ENCODE results near the gene LMF1. TPM values are rescaled to one million over a fixed set of nuclear protein-coding genes. Genes with fewer than 3 reads are reported as not detected.

LMF1 gene
- total and polyA plus RNA-seq, 9 of the 15 experiments (the other 6 are each of a cell fraction or from before 2014, with no cell fraction given): 0.11 to 1.6 (median 0.55) TPM; not detected in 1

GRCh38 chr16:819336-820043 is 151.3 kb downstream of the LMF1 start:
- BruUV-seq (replicated peaks): no TSS peak
- Histone ChIP-seq H3K4me3 (no peak overlapping the region), H3K79me2 (ENCODE audit: control insufficient read depth, insufficient read depth, low read length) (no peaks in the 10 kb centered on the region), H3K9me1 (ENCODE audit: control insufficient read depth, insufficient read depth, low read length) (no peaks in the 10 kb centered on the region), H2AFZ (ENCODE audit: low read depth, low read length) (no peak overlapping the region), H3K9me3 (replicated peaks; ENCODE audit: control insufficient read depth, insufficient read depth, low read depth, low read length) (no peaks in the 10 kb centered on the region; the same call in 1 of the 2 replicates), H3K27ac (ENCODE audit: extremely low read depth, low read depth, low read length) (no peak overlapping the region), H4K20me1 (replicated peaks; ENCODE audit: control insufficient read depth, insufficient read depth, low read length) (no peaks in the 10 kb centered on the region), H3K4me1 (replicated peaks in 1 of 2; ENCODE audit: control insufficient read depth in 2 of 2, insufficient read depth in 2 of 2, low read length in 2 of 2) (peaks cover 0 to 30% of the 10 kb centered on the region in 2 experiments; a peak in 2 of 5 replicates), H3K27me3 (ENCODE audit: control insufficient read depth in 2 of 2, insufficient read depth in 2 of 2, low read length in 2 of 2) (peaks cover 50 to 93% of the 10 kb centered on the region in 2 experiments), H3K36me3 (ENCODE audit: control insufficient read depth, insufficient read depth, low read length) (no peaks in the 10 kb centered on the region), H3K9ac (ENCODE audit: insufficient read depth in 1 of 2, low read depth in 2 of 2, low read length in 2 of 2) (no peak overlapping the region), H3K4me2 (ENCODE audit: insufficient read depth, low read length) (no peak overlapping the region)
- intact Hi-C loops (cut with micrococcal nuclease) (no loop called here), in situ Hi-C loops (cut with MboI) (no loop called here)
- ATAC-seq: no peak
- no peak for DNase-seq (ENCODE audit: extremely low read depth in 1 of 4, low spot score in 3 of 4)
- POLR2A ChIA-PET: interaction anchor here (0.6 to 2.0 kb wide), 2 partner anchors 10 to 241 kb away, joined by 3 to 5 read pairs; no protein-coding TSS in a partner anchor
- CTCF ChIA-PET (ENCODE audit: low intra/inter-chr PET ratio): no interaction called here
- 3% methylated on average over 23 of the region's 23 CpGs for WGBS (ENCODE audit: insufficient coverage, low coverage, missing lambda C conversion rate)
- no peak for FAIRE-seq
- TF ChIP-seq ZNF778 (CRISPR knock-in tag; IDR thresholded peaks at IDR 0.05) (no peak), ZKSCAN3 (CRISPR knock-in tag; IDR thresholded peaks at IDR 0.05) (no peak), FOSL1 (tag; conservative IDR thresholded peaks at IDR 0.05) (no peak), CHD1 (IDR thresholded peaks at IDR 0.05; ENCODE audit: low read length) (no peak), JUNB (CRISPR knock-in tag; conservative IDR thresholded peaks at IDR 0.05) (no peak), ARNT (IDR thresholded peaks at IDR 0.05) (no peak), KAT8 (IDR thresholded peaks at IDR 0.05; ENCODE audit: low read depth) (no peak), ETV6 (IDR thresholded peaks at IDR 0.05; ENCODE audit: borderline replicate concordance in 1 of 2, low read depth in 2 of 2, low read length in 1 of 2) (no peak), ETV6 (CRISPR knock-in tag; IDR thresholded peaks at IDR 0.05; ENCODE audit: borderline replicate concordance) (no peak), KLF16 (IDR thresholded peaks at IDR 0.05) (no peak), ZNF511 (CRISPR knock-in tag; IDR thresholded peaks at IDR 0.05) (no peak), ZNF518B (CRISPR knock-in tag; IDR thresholded peaks at IDR 0.05) (no peak), SIN3A (IDR thresholded peaks at IDR 0.05; ENCODE audit: borderline replicate concordance in 2 of 2, control insufficient read depth in 1 of 2, low read depth in 2 of 2, low read length in 2 of 2) (no peak), ZNF436 (CRISPR knock-in tag; IDR thresholded peaks at IDR 0.05) (no peak)
- TF ChIP-seq, protein P1, sequence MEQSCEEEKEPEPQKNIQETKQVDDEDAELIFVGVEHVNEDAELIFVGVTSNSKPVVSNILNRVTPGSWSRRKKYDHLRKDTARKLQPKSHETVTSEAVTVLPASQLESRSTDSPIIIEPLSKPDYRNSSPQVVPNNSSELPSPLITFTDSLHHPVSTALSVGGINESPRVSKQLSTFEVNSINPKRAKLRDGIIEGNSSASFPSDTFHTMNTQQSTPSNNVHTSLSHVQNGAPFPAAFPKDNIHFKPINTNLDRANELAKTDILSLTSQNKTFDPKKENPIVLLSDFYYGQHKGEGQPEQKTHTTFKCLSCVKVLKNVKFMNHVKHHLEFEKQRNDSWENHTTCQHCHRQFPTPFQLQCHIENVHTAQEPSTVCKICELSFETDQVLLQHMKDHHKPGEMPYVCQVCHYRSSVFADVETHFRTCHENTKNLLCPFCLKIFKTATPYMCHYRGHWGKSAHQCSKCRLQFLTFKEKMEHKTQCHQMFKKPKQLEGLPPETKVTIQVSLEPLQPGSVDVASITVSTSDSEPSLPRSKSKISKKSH (CRISPR knock-in tag; IDR thresholded peaks at IDR 0.05): no peak

Measured in K562 (cell line).